Omental fat pad (tissue), 4 donors: ENCODE data around the gene RFX4. TPM values are rescaled to one million over a fixed set of nuclear protein-coding genes. Genes with fewer than 3 reads are reported as not detected.

ENCODE experiments used
- ATAC-seq: fragments of 150-250 bp; one replicate; pipeline ENCODE4 v1.9.1; 2016; ENCODE audit warnings: mild to moderate bottlenecking, moderate library complexity; ENCODE audit not compliant: low FRiP score
- DNase-seq: peaks from one replicate; pipeline ENCODE4 v3.0.0-alpha.2; 2019; ENCODE audit warnings: low spot score
- CTCF ChIP-seq, 3 donors: fragments of 450-650 bp; IDR thresholded peaks; one replicate each; pipeline ENCODE4 v1.5.1; 2016 to 2017; ENCODE audit warnings: antibody characterized with exemption in 3 of 3, mild to moderate bottlenecking in 3 of 3, moderate library complexity in 2 of 3
- total RNA-seq, 4 donors: library from RNA; depleted of rRNA; stranded (reverse); fragments of >200 nt; gene quantifications; one replicate each; pipeline ENCODE4 v1.1.0, GENCODE V29; 2016

Gene RFX4
- total RNA-seq, 4 donors from 2014 or later, result not detected

- DNase-seq (no peak), ATAC-seq (no peak)
- TF ChIP-seq CTCF (IDR thresholded peaks at IDR 0.05), result no peak
These were observed 132.8 kb downstream of the RFX4 start for GRCh38 chr12:106715582-106715981.

GRCh38 chr12:106717673-106718072 lies 134.9 kb downstream of the RFX4 start:
- DNase-seq (no peak), ATAC-seq (no peak)
- no peak for TF ChIP-seq CTCF (IDR thresholded peaks at IDR 0.05)

GRCh38 chr12:106719879-106720278 lies 137.1 kb downstream of the RFX4 start:
- ATAC-seq, result no peak
- no peak for TF ChIP-seq CTCF (IDR thresholded peaks at IDR 0.05)
- no peak for DNase-seq

GRCh38 chr12:106720696-106721095 lies 137.9 kb downstream of the RFX4 start:
- ATAC-seq (no peak), DNase-seq (no peak)
- no peak for TF ChIP-seq CTCF (IDR thresholded peaks at IDR 0.05)

GRCh38 chr12:106721915-106722314 lies 139.1 kb downstream of the RFX4 start:
- DNase-seq (no peak), ATAC-seq (no peak)
- no peak for TF ChIP-seq CTCF (IDR thresholded peaks at IDR 0.05)

GRCh38 chr12:106722837-106723236 lies 140.0 kb downstream of the RFX4 start:
- DNase-seq (no peak), ATAC-seq (no peak)
- no peak for TF ChIP-seq CTCF (IDR thresholded peaks at IDR 0.05)

- TF ChIP-seq CTCF (IDR thresholded peaks at IDR 0.05), result no peak
- no peak for DNase-seq
- no peak for ATAC-seq
These were observed 140.6 kb downstream of the RFX4 start for GRCh38 chr12:106723416-106723815.
